Liver (tissue), 3 donors: ENCODE results near the gene TANC1.

Source experiments
- EGR1 ChIP-seq, 2 donors: IDR thresholded peaks; 2 replicates each; pipeline ENCODE4 v1.6.1; 2016 to 2018; ENCODE audit warnings: antibody characterized with exemption in 2 of 2, low read depth in 2 of 2
- FOXA1 ChIP-seq: IDR thresholded peaks from 2 replicates; pipeline ENCODE4 v1.6.1; 2016; ENCODE audit warnings: antibody characterized with exemption
- GABPA ChIP-seq, 2 donors: IDR thresholded peaks in 1 of 2; conservative IDR thresholded peaks in 1 of 2; 2 replicates each; pipeline ENCODE4 v1.6.1; 2016; ENCODE audit warnings: antibody characterized with exemption in 2 of 2, mild to moderate bottlenecking in 1 of 2, moderate library complexity in 1 of 2
- HNF4A ChIP-seq, 2 donors: conservative IDR thresholded peaks; 2 replicates each; pipeline ENCODE4 v1.6.1; 2016; ENCODE audit warnings: antibody characterized with exemption in 2 of 2, mild to moderate bottlenecking in 2 of 2
- JUND ChIP-seq, 2 donors: IDR thresholded peaks; 2 replicates each; pipeline ENCODE4 v1.6.1; 2016; ENCODE audit warnings: antibody characterized with exemption in 2 of 2
- RAD21 ChIP-seq, 2 donors: IDR thresholded peaks; 2 replicates each; pipeline ENCODE4 v1.6.1; 2016; ENCODE audit warnings: antibody characterized with exemption in 2 of 2, mild to moderate bottlenecking in 2 of 2
- REST ChIP-seq: IDR thresholded peaks from 2 replicates; pipeline ENCODE4 v1.6.1; 2016; ENCODE audit warnings: antibody characterized with exemption, mild to moderate bottlenecking
- SP1 ChIP-seq: IDR thresholded peaks from 2 replicates; pipeline ENCODE4 v1.6.1; 2018; ENCODE audit warnings: antibody characterized with exemption, mild to moderate bottlenecking
- TAF1 ChIP-seq: conservative IDR thresholded peaks from 2 replicates; pipeline ENCODE4 v1.6.1; 2016; ENCODE audit warnings: antibody characterized with exemption, mild to moderate bottlenecking
- YY1 ChIP-seq: IDR thresholded peaks from 2 replicates; pipeline ENCODE4 v1.6.1; 2016; ENCODE audit warnings: antibody characterized with exemption, mild to moderate bottlenecking
- TF ChIP-seq, protein P1 (sequence below): fragments of 150-350 bp; IDR thresholded peaks from 2 replicates; pipeline ENCODE4 v1.5.1; 2017; ENCODE audit warnings: improper control_type of control experiment, low read depth, low read length; ENCODE audit not compliant: missing input control
- TF ChIP-seq, protein P2 (sequence below): IDR thresholded peaks from 2 replicates; pipeline ENCODE4 v1.6.1; 2016; ENCODE audit warnings: antibody characterized with exemption
- donor health status: healthy.
- donor health status: healthy.

GRCh38 chr2:159157361-159158209 is 189.1 kb downstream of the TANC1 start:
- TF ChIP-seq, protein P1, sequence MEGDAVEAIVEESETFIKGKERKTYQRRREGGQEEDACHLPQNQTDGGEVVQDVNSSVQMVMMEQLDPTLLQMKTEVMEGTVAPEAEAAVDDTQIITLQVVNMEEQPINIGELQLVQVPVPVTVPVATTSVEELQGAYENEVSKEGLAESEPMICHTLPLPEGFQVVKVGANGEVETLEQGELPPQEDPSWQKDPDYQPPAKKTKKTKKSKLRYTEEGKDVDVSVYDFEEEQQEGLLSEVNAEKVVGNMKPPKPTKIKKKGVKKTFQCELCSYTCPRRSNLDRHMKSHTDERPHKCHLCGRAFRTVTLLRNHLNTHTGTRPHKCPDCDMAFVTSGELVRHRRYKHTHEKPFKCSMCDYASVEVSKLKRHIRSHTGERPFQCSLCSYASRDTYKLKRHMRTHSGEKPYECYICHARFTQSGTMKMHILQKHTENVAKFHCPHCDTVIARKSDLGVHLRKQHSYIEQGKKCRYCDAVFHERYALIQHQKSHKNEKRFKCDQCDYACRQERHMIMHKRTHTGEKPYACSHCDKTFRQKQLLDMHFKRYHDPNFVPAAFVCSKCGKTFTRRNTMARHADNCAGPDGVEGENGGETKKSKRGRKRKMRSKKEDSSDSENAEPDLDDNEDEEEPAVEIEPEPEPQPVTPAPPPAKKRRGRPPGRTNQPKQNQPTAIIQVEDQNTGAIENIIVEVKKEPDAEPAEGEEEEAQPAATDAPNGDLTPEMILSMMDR: no peak
- TF ChIP-seq JUND (IDR thresholded peaks at IDR 0.05) (no peak), REST (no peak), TAF1 (no peak), RAD21 (IDR thresholded peaks at IDR 0.05) (no peak), SP1 (no peak), HNF4A (conservative IDR thresholded peaks at IDR 0.05) (no peak), EGR1 (IDR thresholded peaks at IDR 0.05; ENCODE audit: low read depth in 2 of 2) (no peak), GABPA (IDR thresholded peaks at IDR 0.05 in 1 of 2, conservative IDR thresholded peaks at IDR 0.05 in 1 of 2) (no peak), YY1 (no peak), FOXA1 (no peak)
- TF ChIP-seq, protein P2, sequence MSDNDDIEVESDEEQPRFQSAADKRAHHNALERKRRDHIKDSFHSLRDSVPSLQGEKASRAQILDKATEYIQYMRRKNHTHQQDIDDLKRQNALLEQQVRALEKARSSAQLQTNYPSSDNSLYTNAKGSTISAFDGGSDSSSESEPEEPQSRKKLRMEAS: no peak
